IgD-negative memory B cell (primary cell): ENCODE measurements around the gene GFM1. TPM values are rescaled to one million over a fixed set of nuclear protein-coding genes. Genes with fewer than 3 reads are reported as not detected.
A peak's percentile ranks its signal among the peaks of the same experiment; 100 is the strongest.

Experiments
- H3K27ac Mint-ChIP-seq, 3 donors: one replicate each; pipeline ENCODE4 v1.8.0; 2020 to 2022; ENCODE audit warnings: mild to moderate bottlenecking in 3 of 3, mixed read lengths in 3 of 3, moderate library complexity in 1 of 3
- H3K27me3 Mint-ChIP-seq: one replicate; pipeline ENCODE4 v1.8.0; 2021; ENCODE audit warnings: mixed read lengths
- H3K36me3 Mint-ChIP-seq: one replicate; pipeline ENCODE4 v1.8.0; 2020; ENCODE audit warnings: mild to moderate bottlenecking, mixed read lengths
- H3K4me1 Mint-ChIP-seq, 3 donors: one replicate each; pipeline ENCODE4 v1.8.0; 2020 to 2022; ENCODE audit warnings: mixed read lengths in 3 of 3, mild to moderate bottlenecking in 1 of 3
- H3K4me3 Mint-ChIP-seq, 4 donors: one replicate each; pipeline ENCODE4 v1.8.0; 2020 to 2022; ENCODE audit warnings: mild to moderate bottlenecking in 4 of 4, mixed read lengths in 4 of 4, moderate library complexity in 3 of 4
- H3K9me3 Mint-ChIP-seq, 3 donors: one replicate each; pipeline ENCODE4 v1.8.0; 2020 to 2021; ENCODE audit warnings: mixed read lengths in 3 of 3, mild to moderate bottlenecking in 1 of 3
- polyA plus RNA-seq: library from polyadenylated mRNA; unstranded; fragments of 300-500 nt; fragmentation: Illumina TruSeq; gene quantifications from one replicate; pipeline ENCODE4 v1.2.3, GENCODE V29; 2021

The GFM1 gene
- polyA plus RNA-seq, 1 donor from 2014 or later: 29.2 TPM

DNA sequence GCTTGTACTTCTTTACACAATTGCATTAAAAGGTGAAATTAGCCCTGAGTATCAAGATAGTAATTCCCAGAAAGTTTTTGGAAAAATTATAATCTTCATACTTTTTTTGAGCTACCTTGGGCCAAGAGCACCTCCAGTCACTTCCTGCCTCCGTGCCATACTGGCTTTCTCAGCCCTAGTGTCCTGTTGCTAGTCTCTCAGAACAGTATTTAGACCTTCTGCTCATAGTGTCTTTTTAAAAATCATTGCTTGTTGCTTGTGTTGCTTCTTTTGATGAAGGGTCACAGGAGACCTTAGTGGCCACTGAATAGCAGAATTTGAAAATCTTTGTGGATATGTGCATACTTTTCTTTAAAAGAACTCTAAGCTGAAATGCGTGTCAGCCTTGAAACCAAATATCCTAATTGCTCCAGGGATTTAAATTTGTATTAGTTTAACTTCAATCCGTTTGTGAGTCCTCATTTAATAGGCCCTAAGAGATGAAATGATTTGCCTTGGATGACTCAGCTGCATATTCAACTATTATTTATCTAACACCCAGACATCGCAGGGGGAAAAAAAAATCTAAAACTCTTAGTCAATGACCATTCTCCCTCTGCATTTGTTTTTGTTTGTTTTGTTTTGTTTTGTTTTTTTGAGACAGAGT, 57.2 kb downstream of the GFM1 start:
- H3K36me3 Mint-ChIP-seq: no peaks in the 10 kb centered on the region
- no peaks in the 10 kb centered on the region for H3K27me3 Mint-ChIP-seq
- H3K4me3 Mint-ChIP-seq: no peak overlapping the region
- H3K27ac Mint-ChIP-seq: no peak overlapping the region
- H3K9me3 Mint-ChIP-seq: no peaks in the 10 kb centered on the region
- peaks cover 0 to 5% (median 1%) of the 10 kb centered on the region in 3 donors for H3K4me1 Mint-ChIP-seq

DNA sequence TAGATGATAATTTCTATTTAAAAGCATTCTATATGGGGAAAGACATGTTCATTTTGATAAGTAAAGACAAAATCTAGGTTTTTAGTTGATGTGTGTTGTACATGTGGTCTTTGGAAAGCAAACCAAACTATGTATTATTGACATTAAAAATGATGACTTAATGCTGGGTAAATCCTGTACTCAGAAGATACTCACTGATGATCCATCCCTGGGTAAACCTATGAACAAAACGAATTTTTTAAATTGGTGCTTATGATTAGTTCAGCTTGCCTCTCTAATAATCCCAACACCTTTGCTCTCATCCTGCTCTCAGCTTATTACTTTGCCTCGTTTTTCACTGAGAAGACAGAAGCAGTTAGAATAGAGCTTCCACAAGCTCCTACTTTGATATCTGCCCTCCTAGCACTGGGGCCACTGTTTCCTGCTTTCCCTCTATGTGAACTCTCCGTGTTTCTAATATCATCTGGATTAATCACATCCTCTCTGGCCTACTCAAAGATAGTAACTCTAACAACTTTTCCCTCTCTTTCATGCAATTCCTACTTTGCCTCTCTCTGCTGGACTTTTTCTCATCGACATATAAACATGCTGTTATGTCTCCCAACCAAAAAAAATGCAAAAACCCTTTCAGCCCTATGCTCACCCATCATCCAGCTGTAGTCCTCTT, 58.6 kb downstream of the GFM1 start:
- H3K27ac Mint-ChIP-seq: peak overlapping the region in 1 of 3 donors; percentile 28
- no peak overlapping the region for H3K4me3 Mint-ChIP-seq
- no peaks in the 10 kb centered on the region for H3K27me3 Mint-ChIP-seq
- no peaks in the 10 kb centered on the region for H3K9me3 Mint-ChIP-seq
- no peaks in the 10 kb centered on the region for H3K36me3 Mint-ChIP-seq
- peaks cover 0 to 3% (median 1%) of the 10 kb centered on the region in 3 donors for H3K4me1 Mint-ChIP-seq

DNA sequence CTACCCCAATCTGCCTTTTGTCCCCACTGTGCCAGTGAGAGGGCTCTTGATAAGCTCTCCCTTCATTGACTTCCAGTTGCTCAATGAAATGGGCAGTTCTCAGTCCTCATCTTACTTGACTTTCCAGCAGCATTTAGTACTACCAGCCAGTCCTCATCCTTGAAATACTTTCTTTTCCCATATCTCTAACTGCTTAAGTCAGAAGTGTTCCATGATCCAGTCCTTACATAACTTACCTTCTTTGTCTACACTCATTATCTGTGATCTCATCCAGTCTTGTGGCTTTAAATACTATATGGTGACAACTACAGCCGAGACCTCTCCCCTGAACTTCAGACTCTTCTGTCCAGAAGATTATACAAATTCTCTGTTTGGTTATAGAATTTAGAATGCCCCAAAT, 59.2 kb downstream of the GFM1 start:
- Mint-ChIP-seq H3K27me3 (no peaks in the 10 kb centered on the region), H3K36me3 (no peaks in the 10 kb centered on the region), H3K9me3 (no peaks in the 10 kb centered on the region), H3K27ac (peak overlapping the region in 1 of 3 donors; percentile 28), H3K4me1 (peaks cover 0 to 1% (median 0%) of the 10 kb centered on the region in 3 donors), H3K4me3 (no peak overlapping the region)

DNA sequence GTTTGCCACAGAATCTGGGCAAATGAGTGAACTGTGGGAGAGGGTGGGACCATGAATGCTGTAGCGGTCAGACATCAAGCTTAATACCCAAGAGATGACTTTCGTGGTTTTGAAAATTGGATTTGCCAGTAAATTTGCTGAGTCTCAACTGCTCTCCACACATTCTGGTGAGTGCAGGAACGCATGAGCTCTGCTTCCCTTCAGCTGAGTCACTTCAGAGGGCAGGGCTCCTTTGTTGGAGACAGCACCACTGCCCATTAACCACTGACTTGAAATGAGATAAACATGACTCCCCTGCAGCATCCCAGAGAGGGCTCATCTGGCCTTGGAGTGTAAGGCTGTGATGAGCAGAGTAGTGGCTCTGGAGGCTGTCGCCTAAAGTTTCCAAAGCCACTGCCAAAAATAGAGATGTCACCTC, 65.3 kb downstream of the GFM1 start:
- H3K9me3 Mint-ChIP-seq: no peaks in the 10 kb centered on the region
- peaks cover 8% of the 10 kb centered on the region for H3K36me3 Mint-ChIP-seq
- H3K27me3 Mint-ChIP-seq: no peaks in the 10 kb centered on the region
- H3K27ac Mint-ChIP-seq: no peak overlapping the region
- peaks cover 2 to 4% (median 3%) of the 10 kb centered on the region in 3 donors for H3K4me1 Mint-ChIP-seq
- H3K4me3 Mint-ChIP-seq: no peak overlapping the region

DNA sequence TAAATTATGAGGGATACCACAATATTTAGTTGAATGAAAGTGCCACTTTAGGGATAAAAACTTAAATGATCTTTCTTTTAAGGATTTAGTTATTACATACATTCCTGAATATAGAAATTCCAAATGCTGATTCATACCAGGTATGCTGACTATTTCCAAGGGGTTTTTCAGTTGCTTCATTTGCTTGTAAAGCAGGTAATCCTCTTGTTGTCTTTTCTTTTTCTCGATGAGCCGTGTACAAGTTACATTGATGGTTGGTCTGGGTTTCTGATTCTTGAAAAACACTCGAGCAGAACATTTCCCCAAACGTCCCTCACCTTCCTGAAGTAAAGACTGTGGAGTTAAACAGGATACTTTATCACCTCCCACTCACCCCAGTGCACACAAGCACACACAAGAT, 66.3 kb downstream of the GFM1 start:
- Mint-ChIP-seq H3K27ac (no peak overlapping the region), H3K27me3 (no peaks in the 10 kb centered on the region), H3K9me3 (no peaks in the 10 kb centered on the region), H3K36me3 (peaks cover 8% of the 10 kb centered on the region), H3K4me1 (peaks cover 2 to 4% (median 3%) of the 10 kb centered on the region in 3 donors), H3K4me3 (no peak overlapping the region)

DNA sequence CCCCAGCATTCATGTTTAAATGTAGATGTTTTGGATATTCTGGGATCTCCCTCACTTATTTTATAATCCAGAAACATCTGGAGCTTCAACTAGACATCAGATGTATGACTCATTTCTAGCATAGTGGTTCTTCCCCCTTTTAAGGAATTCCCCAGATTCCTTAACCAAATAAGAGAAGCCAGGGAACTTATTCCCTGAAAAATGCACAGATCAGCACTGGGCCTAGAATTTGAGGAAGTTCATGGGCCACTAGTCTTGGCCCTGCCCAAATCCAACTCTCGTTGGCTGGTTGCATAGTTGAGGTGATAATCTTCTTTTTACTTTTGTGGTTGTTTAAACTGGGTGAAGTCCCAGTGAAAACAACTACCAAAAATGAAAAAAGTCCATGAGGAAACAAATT, 67.6 kb downstream of the GFM1 start:
- Mint-ChIP-seq H3K9me3 (no peaks in the 10 kb centered on the region), H3K4me1 (peaks cover 2 to 4% (median 3%) of the 10 kb centered on the region in 3 donors), H3K27me3 (no peaks in the 10 kb centered on the region), H3K4me3 (no peak overlapping the region), H3K36me3 (peaks cover 8% of the 10 kb centered on the region), H3K27ac (no peak overlapping the region)

DNA sequence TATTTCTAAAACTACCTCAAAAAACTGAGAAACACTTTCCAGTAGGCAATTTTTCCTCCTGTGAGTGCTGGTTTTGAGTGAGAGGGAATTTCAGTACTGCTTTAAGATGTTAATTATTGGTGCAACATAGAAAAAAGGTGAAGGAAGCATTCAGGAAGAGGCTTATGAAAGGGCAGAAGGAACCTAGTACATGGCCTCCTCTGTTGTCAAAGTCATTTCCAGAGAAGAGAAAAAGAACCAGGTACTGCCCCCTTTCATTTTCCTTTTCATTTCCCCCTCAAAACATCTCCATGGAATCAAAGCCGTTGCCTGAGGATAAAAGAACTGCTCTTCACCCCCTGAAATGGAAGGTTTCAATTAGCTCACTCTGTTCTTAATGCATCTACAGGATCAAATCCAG, 68.1 kb downstream of the GFM1 start:
- H3K9me3 Mint-ChIP-seq: no peaks in the 10 kb centered on the region
- peaks cover 2 to 4% (median 3%) of the 10 kb centered on the region in 3 donors for H3K4me1 Mint-ChIP-seq
- H3K4me3 Mint-ChIP-seq: no peak overlapping the region
- H3K27ac Mint-ChIP-seq: no peak overlapping the region
- H3K36me3 Mint-ChIP-seq: peaks cover 9% of the 10 kb centered on the region
- H3K27me3 Mint-ChIP-seq: no peaks in the 10 kb centered on the region

DNA sequence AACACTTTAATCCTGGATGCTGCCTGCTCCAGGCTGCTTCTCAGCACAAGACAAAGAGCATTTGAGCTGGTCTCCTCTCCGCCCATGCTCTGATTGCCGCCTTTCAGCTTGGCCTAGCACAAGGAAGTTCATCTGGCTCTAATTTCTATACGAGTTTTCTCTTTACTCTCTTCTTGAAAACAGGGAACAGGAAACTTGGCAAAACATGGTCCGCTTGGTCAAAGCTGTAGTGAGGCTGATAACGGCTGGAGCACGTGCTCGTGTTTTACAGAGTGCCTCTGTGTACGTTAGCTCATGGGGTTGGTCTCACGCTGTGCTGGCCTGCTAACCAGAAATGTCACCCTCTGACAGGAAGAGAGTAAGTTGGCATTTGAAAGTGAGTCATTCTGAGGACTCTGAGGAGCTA, 68.8 kb downstream of the GFM1 start:
- H3K4me1 Mint-ChIP-seq: peaks cover 2 to 4% (median 3%) of the 10 kb centered on the region in 3 donors
- no peak overlapping the region for H3K4me3 Mint-ChIP-seq
- H3K36me3 Mint-ChIP-seq: peaks cover 9% of the 10 kb centered on the region
- no peaks in the 10 kb centered on the region for H3K27me3 Mint-ChIP-seq
- no peak overlapping the region for H3K27ac Mint-ChIP-seq
- H3K9me3 Mint-ChIP-seq: no peaks in the 10 kb centered on the region

DNA sequence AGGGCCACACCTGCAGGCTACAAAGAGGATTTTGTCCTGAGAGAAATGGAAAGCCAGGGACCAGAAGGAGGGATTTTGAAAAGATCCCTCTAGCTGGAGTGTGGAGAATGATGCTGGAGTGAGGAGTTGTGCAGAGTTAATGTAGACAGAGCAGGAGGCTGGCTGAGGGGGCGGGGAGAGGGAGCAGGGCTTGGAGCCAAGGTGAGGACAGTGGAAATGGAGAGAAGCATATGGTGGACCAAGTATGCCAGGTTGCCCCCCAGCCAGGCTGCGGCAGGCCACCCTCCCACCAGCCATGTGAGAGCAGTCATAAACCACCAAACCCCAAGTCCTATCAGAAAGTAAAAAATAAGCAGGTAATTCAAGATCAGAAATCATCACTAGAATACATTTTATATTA, 73.2 kb downstream of the GFM1 start:
- no peaks in the 10 kb centered on the region for H3K9me3 Mint-ChIP-seq
- H3K4me3 Mint-ChIP-seq: no peak overlapping the region
- no peaks in the 10 kb centered on the region for H3K27me3 Mint-ChIP-seq
- no peak overlapping the region for H3K27ac Mint-ChIP-seq
- peaks cover 3 to 4% (median 4%) of the 10 kb centered on the region in 3 donors for H3K4me1 Mint-ChIP-seq
- H3K36me3 Mint-ChIP-seq: peaks cover 11% of the 10 kb centered on the region

DNA sequence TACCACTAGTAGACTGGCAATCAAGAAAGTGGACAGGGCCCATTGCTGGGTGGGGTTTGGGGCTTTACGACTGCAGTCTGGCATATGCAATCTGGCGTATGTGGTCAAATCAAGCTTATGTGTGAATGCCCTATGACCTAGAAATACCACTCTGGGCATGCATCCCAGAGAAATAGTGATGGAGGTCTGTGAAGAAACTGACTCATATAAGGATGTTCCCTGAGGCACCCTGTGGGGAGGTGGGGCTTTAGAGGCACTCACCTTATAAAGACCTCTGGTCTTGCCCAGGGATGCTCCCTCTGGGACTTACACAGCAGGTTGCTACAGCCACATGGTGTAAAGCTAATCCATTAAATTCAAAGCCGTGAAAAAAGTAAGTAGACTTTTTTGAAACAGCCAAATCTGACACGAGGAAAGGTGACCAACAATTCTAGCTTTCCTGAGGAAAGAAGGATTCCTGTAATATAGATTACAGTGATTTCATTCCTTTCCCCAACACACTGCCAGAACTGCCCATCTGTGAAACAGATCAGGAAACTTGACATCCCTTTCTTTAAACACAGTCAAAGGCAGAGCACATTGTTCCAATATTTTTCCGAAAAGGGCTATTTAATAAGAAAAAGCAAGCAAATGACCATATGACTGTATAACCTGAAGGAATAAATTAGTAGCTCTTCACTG, 74.3 kb downstream of the GFM1 start:
- no peaks in the 10 kb centered on the region for H3K27me3 Mint-ChIP-seq
- H3K4me1 Mint-ChIP-seq: peaks cover 6 to 11% (median 11%) of the 10 kb centered on the region in 3 donors
- H3K4me3 Mint-ChIP-seq: no peak overlapping the region
- H3K36me3 Mint-ChIP-seq: peaks cover 8% of the 10 kb centered on the region
- H3K27ac Mint-ChIP-seq: peak overlapping the region in 1 of 3 donors; percentile 68
- H3K9me3 Mint-ChIP-seq: no peaks in the 10 kb centered on the region

DNA sequence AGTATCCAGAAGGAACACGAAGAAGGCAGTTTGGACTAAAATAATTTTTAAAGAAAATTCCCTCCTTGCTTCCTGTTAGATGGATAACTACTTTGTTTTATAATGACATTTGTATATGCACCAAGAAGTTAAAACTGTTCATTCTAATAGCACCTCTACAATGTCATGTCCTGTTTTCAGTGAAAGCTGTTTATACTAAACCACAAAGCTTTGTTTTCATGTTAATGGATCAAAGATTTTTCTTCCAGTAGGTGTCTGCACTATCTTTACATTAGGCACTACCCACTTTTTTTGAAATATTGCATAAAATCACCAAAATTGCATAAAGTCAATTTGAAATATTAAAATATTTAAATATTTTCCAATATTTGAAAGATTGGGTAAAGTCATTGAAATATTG, 77.8 kb downstream of the GFM1 start:
- no peak overlapping the region for H3K4me3 Mint-ChIP-seq

DNA sequence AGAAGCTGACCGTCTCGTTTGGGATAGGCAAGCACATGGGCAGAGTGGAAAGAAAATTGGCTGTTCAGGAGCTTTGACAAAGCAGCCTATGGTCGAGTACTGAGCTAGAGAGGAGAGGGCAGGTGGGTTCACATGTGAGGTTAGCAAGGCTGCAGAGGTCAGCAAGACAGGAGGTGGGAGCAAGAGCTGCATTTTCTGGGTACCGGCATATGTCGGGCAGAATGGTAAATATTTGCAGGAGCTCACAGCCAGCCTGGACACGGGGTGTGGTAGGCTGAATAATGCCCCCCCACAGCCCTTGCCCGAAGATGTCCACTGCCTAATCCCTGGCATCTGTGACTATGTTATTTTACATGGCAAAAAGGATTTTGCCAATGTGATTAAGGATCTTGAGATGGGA, 79.7 kb downstream of the GFM1 start:
- Mint-ChIP-seq H3K27ac (peak overlapping the region in 1 of 3 donors; percentile 58), H3K4me1 (peaks cover 17 to 19% (median 17%) of the 10 kb centered on the region in 3 donors), H3K36me3 (peaks cover 5% of the 10 kb centered on the region), H3K27me3 (no peaks in the 10 kb centered on the region), H3K9me3 (no peaks in the 10 kb centered on the region), H3K4me3 (no peak overlapping the region)

More for the DNA sequence above, 77.8 kb downstream of the GFM1 start:
- Mint-ChIP-seq H3K27me3 (no peaks in the 10 kb centered on the region), H3K4me1 (peaks cover 11 to 12% (median 11%) of the 10 kb centered on the region in 3 donors), H3K9me3 (no peaks in the 10 kb centered on the region), H3K27ac (peak overlapping the region in 1 of 3 donors; percentile 67), H3K36me3 (peaks cover 8% of the 10 kb centered on the region)

DNA sequence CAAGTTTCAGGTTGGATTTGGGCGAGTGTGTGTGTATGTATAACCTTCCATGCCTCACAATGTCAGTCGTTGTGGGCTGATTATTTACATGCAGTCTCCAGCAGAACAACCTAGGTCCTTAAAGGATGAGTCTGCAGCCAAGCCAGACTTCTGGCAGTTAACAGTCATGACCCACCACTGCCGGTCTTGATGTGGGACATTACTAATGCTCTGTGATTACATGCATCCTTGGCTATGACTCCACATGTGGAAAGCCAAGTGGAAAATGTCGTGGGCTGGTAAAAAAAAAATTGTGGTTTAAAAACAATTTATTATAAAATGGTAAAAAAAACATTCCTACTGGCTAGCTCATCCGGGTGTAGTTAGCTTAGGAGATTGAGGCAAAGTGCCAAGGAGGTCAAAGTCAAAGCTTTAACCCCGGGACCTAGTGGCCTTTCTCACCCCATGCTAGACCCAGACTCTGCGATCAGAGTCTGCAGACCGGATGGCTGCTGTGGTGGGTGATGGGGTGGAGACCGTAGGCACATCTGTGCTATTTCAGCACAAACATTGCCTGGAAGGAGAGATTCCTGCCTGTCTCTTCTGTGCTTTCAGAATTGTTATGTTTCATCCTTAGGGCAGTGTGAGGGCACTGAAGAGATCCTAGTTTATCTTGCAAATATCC, 81.2 kb downstream of the GFM1 start:
- H3K4me1 Mint-ChIP-seq: peaks cover 17 to 19% (median 17%) of the 10 kb centered on the region in 3 donors
- H3K9me3 Mint-ChIP-seq: no peaks in the 10 kb centered on the region
- H3K27ac Mint-ChIP-seq: peak overlapping the region; percentile 16 to 80 (median 76)
- peaks cover 5% of the 10 kb centered on the region for H3K36me3 Mint-ChIP-seq
- H3K4me3 Mint-ChIP-seq: no peak overlapping the region
- no peaks in the 10 kb centered on the region for H3K27me3 Mint-ChIP-seq

DNA sequence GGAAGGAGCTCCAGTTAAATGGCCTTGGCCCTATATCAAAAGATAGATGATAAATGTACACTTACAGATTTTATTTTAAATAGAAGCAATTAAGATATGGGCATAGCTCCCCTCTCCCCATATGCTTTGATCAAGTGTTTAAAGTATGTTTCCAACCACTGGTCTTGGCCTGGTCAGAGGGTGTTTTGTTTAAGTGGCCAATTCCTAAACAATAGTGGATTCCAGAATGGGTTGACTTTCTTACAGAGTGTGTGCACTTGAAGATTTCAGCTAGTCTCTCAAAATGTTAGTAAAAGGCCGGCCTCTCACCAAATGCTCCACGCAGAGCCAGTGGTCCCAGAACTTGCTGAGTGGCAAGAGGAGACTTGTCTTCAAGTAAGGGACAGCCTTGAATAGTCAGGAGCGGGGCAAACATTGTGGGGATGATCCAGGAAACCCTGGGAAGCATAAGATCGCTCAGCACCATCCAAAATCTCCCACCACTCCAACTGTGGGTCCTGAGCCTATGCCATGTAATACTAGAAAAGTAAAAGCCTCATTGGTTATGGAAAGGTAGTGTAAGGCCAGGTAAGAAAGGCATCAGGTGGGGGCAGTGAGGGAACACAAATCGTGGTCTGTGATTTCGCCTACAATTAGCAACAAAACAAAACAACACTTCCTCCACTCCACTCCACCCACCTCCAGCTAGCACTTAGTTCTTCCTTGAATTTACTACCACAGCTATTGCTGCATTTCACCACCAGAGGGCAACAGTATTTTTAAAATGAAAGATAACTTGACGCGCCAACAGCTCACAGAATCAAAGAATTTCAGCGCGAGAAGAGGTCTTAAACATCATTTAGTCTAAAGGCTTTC, 83.1 kb downstream of the GFM1 start:
- H3K4me1 Mint-ChIP-seq: peaks cover 17 to 22% (median 19%) of the 10 kb centered on the region in 3 donors
- H3K36me3 Mint-ChIP-seq: no peaks in the 10 kb centered on the region
- H3K27me3 Mint-ChIP-seq: peaks cover 6% of the 10 kb centered on the region

More for the DNA sequence above, 83.1 kb downstream of the GFM1 start:
- Mint-ChIP-seq H3K27ac (peak overlapping the region in 2 of 3 donors; percentile 41 to 70), H3K9me3 (no peaks in the 10 kb centered on the region), H3K4me3 (peak overlapping the region in 2 of 4 donors; percentile 19 to 63)
